GM18519 (cell line): Measurements from ENCODE around the gene C1orf21.
A peak's percentile ranks its signal among the peaks of the same experiment; 100 is the strongest.

Experiments
- ATAC-seq: cut with Tn5 transposase; IDR thresholded peaks from one replicate; pipeline ENCODE4 v1.9.1; 2021; ENCODE audit warnings: mild to moderate bottlenecking, moderate library complexity; ENCODE audit not compliant: unreplicated experiment, low FRiP score

Gene C1orf21

DNA sequence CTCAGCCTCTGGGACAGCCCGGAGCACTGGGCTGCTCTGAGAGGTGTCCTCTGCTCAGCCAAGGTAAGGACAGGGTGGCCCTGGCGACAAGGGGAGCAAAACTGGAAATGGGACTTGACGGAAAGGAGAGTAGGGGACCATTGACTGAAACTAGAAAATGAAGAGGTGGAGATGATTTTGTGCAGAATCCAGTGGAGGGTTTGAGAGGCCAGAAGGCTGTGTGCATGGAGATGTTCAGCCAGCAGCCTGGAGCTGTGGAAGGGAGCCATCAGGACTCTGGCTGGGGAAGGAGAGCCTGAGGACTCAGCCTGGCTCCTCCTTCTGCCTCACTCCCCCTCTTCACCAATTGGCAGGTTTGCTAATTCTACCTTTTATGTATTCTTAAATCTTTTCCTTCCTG is 253.7 kb downstream of the C1orf21 start:
- ATAC-seq = no peak

- ATAC-seq = no peak
Measured at GRCh38 chr1:184641894-184642293, 255.1 kb downstream of the C1orf21 start.

DNA sequence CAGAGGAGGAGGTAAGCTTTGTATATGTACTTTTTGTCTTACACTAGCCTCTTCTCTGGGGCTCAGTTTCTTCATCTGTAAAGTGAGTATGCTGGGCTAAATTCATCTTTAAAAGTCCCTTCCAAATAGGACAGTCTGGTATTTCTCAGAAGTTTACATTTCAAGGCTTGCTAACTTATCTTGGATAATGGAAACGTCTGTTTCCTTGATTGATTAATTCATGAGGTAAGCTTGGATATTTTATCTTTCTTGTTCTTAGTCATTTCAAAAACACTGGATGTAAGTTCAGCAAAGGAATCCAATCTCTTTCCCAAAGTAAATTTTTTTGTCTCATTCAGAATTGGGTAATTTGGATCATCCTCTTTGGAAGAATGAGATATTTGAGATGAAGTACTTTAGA is 256.8 kb downstream of the C1orf21 start:
- no peak for ATAC-seq

GRCh38 chr1:184644771-184645170 is 257.9 kb downstream of the C1orf21 start:
- no peak for ATAC-seq

DNA sequence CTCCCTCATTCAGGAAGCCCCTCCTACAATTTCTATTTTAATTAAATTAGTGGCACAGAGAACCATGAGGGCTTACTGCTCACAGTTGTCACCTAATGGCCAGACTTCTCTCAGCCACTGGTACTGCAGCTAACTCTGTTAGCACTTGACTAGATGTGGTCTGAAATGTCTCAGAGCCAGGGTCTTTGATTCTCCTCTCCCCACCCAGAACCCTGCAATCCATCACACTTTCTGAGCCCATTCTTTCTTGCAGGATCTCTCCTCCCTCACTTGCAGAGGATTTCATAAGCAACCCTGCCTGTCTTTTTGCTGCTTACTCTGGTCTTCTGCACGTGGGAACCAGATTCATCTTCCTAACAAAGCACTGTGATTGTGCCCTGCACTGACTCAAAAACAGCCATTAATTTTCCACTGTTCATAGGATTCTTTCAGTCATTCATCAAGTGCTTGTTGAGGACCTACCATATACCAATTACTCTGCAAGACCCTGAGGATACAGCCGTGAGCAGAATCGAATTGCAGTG is 259.4 kb downstream of the C1orf21 start:
- no peak for ATAC-seq

DNA sequence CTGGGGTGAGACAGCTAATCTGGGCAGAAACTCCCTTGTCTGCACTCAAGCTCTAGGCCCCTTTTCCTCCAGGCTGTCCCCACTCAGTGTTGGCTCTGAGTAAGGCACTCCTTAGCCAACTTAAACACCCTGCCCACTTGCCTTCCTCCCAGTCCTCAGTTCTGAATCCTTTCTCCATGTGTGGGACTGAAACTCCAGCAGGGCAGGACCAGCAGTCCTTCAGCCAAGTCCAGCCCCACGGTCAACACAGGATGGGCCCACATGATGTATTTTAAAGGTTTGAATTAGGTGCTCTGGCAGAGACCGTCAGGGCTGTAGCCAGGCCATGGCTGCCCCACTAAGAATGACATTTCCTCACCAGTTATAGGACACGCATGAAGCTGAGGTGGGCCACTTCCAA is 260.0 kb downstream of the C1orf21 start:
- no peak for ATAC-seq

- no peak for ATAC-seq
Measured at GRCh38 chr1:184647471-184647870, 260.6 kb downstream of the C1orf21 start.

DNA sequence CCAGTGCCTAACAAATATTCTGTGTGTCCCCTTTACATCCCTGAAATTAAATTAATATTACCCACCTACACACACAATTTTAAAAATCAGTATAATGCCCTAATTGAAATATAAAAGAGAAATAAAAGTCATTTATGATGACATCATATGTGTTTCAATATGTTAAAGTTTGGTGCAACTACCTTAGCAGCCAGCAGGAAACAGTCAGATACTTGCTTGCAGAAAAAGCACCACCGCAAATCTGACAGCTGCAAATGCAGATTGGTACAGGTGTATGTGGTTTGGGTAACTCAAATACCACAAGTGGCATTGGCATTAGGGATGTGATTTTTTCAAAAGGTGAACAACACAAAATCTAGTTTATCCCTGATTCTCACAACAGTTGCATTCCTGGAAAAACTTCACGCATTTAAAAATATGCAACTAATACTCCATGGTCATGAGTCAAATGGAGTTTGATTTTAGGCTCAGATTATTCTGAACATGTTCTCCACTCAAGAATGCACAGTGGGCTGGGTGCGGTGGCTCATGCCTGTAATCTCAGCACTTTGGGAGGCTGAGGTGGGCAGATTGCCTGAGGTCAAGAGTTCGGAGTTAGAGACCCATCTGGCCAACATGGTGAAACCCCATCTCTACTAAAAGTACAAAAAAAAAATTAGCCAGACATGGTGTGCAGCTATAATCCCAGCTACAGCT is 261.5 kb downstream of the C1orf21 start:
- ATAC-seq = no peak

DNA sequence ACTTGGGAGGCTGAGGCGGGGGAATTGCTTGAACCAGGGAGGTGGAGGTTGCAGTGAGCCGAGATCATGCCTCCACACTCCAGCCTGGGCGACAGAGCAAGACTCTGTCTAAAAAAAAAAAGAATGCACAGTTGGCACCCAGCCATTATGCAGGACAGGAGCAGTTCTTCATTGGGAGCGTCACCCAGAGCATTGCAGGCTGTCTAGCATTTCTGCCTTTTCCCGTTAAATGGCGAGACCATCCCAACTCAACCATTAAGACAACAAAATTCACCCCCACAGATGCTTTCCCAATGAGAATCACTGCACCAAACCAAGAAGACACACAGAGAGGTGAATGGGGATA is 262.0 kb downstream of the C1orf21 start:
- ATAC-seq = no peak

- ATAC-seq = peak; percentile 95
Measured at GRCh38 chr1:184649451-184649888, 262.6 kb downstream of the C1orf21 start.

DNA sequence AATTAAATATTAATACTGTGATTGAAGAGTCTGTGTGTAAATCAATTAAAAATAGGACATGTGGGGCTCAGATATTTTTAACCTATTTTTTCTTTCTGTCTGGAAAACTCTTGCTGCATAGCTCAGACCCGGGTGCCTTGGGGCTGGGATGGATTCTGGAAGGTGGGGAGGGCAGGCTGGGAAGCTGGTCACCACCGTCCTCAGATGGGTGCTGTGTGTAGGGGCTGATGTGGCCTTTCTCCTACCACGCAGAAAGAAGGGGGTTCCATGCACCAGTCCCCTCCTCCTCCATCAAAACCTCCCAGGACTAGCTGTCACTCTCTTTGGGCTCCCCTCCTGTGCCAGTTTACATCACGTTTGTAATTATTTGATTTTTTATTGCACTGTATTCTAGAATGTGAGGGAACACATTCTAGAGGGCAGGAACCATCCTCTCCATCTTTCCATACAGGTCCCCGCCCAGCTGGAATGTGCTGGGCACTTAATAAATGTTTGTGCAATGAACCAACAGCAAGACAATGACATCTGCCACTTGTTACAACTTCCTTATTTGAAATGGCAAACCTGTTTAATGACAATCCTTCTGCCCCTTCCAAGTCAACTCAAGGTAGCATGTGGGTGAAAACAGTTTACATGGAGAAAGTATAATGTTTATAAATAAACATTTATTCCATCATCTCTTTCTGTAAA is 263.5 kb downstream of the C1orf21 start:
- no peak for ATAC-seq

DNA sequence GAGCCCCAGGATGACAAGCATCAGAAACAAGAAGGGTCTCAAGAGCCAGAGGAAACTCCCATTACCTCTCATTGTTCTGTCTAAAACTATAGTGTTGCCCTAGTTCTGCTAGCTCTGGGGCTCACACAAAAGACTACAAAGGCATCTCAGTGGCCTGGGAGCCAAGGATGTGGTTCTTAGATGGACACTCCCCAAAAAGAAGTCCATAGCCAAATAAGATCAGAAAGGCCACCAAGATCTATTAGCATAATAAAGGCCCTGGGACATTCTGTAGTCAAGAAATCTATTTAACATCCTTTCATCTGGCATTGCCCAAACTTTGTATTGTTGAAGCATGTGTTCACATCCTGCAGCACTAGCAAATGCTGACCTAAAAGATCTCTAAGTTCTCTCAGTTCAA is 268.4 kb downstream of the C1orf21 start:
- ATAC-seq = no peak

- ATAC-seq = no peak
Measured at GRCh38 chr1:184656221-184656620, 269.4 kb downstream of the C1orf21 start.

DNA sequence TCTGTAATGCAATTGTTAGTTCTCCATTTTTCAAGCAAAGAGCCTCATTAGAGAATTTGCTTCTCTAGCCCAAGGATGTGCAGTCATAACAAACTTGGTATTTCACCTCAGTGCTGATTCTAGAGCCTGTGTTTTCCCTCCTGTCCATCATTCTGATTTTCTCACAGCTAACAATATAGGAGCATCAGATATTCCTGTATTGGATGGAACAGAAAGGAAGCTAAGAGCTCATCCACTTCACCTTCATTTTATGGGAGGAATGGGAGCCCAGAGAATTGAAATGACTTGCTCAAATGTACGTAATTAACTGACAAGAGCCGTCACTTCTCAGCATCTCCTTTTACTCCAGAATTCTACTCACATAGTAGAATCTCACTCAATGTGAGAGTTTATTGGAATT is 271.2 kb downstream of the C1orf21 start:
- no peak for ATAC-seq

GRCh38 chr1:184660462-184661191 is 273.8 kb downstream of the C1orf21 start:
- no peak for ATAC-seq

DNA sequence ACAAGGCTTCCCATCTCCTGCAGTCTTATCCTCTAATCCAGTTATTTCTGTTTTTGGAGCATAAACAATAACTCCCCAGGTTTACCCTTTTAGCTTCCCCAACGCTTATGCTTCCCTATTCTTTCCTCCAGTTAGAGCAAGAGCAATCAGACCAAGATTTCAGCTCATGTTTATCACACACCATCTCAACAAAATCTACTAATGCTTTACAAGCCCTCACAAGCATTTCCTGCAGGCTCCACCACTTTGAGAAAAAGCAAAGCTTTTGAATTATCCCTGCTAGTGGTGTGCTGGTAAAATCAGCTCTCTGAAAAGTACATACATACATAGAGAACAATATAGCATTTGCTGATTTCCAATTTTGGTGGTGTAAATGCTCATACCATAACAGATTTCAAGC is 275.0 kb downstream of the C1orf21 start:
- no peak for ATAC-seq

DNA sequence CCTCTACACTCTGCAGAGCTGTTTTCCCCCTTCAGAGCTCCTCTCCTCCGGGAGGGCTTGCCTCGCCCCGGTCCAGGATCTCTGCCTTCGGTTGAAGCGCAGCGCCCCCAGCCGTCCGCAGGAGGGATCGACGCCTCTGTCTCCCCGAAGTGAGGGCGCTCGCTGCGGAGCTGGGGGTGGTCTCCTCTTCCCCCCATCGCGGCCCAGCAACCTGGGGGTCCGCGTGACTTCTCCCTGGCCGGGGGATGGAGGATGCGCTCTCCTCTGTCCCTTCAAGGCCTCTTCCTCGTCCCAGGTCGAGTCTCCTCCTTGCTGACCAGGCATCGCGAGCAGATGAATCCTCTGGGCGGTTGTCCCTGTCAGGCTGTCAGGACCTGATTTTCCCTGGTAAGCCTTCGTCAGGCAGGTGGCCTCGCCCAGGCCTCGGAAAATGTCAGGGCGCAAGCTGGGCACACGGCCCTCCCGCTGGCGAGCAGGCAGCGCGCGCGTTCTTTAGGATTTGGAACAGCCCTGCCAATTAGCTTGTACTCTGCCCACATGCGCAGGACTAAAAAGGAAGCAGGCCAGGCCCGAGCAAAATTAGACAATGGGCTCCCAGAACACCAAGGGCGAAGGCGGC is 277.3 kb downstream of the C1orf21 start:
- ATAC-seq = no peak

GRCh38 chr1:184664661-184665060 is 277.8 kb downstream of the C1orf21 start:
- no peak for ATAC-seq

DNA sequence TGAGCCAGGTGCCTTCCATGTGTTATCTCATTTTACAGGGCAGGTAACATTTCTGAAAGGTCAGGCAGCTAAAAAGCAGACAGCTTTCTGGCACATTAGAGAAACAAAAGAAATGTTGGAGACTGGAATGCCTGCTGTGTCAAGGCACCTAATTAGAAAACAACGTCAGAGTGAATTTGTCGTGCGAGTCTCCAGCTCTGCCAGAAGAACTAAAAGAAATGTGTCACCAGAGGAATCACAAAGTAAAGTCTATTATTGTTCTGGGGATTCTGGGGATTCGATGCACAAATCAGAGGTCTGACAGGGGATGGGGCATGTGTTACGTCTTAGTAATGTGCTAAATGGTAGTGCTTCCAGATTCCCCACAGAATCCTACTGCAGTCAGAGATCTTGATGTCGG is 278.5 kb downstream of the C1orf21 start:
- ATAC-seq = no peak

GRCh38 chr1:184669391-184669790 is 282.6 kb downstream of the C1orf21 start:
- ATAC-seq = no peak
